GM23248 (cell line): ENCODE results near the gene FKBP9.

Experiments
- EZH2 ChIP-seq: fragments of 200-600 bp; sonication (generic); IDR thresholded peaks from 2 replicates; pipeline ENCODE4 v1.6.1; 2018; ENCODE audit warnings: antibody characterized with exemption, mild to moderate bottlenecking; ENCODE audit not compliant: insufficient read depth, poor library complexity, severe bottlenecking
- EZH2phosphoT487 ChIP-seq: fragments of 200-600 bp; sonication (generic); IDR thresholded peaks from 2 replicates; pipeline ENCODE4 v1.6.1; 2018; ENCODE audit warnings: antibody characterized with exemption, moderate library complexity, mild to moderate bottlenecking, low read depth; ENCODE audit not compliant: insufficient read depth

- TF ChIP-seq EZH2phosphoT487 (no peak), EZH2 (no peak)
Measured at GRCh38 chr7:32921896-32922295, 35.3 kb upstream of the FKBP9 start.
